ENCODE data around the gene PDZRN3. TPM values are rescaled to one million over a fixed set of nuclear protein-coding genes. Genes with fewer than 3 reads are reported as not detected.

The PDZRN3 gene
- total and polyA plus RNA-seq, 4 donors, result 0.69 to 1.8 (median 0.92) TPM

DNA sequence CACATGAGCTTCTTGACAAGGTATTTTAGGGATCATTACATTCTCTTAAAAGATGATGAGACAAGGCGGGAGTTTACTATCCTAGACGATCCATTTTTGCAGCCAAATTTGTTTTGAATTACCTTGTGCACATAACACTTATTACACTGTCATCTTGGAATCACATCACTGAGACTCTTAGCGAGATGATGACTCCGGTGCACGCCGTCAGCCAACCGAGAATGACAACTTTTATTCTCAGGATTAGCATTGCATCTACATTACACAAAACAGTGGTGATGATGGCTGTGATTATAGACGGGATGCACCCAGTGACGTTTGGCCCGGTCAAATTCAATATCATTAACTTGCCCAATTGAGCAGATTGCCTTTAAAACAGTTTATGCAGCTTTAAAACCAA lies 216.1 kb downstream of the PDZRN3 start:
- H3K4me1 ChIP-seq (ENCODE audit: control insufficient read depth in 4 of 4, insufficient read depth in 4 of 4, low read length in 3 of 4), result no peaks in the 10 kb centered on the region
- TF ChIP-seq NR2F2 (IDR thresholded peaks at IDR 0.05) (no peak), HNF4G (IDR thresholded peaks at IDR 0.05) (no peak), JUND (IDR thresholded peaks at IDR 0.05) (no peak), RAD21 (IDR thresholded peaks at IDR 0.05) (no peak)
- TF ChIP-seq, protein P1, sequence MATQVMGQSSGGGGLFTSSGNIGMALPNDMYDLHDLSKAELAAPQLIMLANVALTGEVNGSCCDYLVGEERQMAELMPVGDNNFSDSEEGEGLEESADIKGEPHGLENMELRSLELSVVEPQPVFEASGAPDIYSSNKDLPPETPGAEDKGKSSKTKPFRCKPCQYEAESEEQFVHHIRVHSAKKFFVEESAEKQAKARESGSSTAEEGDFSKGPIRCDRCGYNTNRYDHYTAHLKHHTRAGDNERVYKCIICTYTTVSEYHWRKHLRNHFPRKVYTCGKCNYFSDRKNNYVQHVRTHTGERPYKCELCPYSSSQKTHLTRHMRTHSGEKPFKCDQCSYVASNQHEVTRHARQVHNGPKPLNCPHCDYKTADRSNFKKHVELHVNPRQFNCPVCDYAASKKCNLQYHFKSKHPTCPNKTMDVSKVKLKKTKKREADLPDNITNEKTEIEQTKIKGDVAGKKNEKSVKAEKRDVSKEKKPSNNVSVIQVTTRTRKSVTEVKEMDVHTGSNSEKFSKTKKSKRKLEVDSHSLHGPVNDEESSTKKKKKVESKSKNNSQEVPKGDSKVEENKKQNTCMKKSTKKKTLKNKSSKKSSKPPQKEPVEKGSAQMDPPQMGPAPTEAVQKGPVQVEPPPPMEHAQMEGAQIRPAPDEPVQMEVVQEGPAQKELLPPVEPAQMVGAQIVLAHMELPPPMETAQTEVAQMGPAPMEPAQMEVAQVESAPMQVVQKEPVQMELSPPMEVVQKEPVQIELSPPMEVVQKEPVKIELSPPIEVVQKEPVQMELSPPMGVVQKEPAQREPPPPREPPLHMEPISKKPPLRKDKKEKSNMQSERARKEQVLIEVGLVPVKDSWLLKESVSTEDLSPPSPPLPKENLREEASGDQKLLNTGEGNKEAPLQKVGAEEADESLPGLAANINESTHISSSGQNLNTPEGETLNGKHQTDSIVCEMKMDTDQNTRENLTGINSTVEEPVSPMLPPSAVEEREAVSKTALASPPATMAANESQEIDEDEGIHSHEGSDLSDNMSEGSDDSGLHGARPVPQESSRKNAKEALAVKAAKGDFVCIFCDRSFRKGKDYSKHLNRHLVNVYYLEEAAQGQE (IDR thresholded peaks at IDR 0.05), result no peak
- TF ChIP-seq, protein P2, sequence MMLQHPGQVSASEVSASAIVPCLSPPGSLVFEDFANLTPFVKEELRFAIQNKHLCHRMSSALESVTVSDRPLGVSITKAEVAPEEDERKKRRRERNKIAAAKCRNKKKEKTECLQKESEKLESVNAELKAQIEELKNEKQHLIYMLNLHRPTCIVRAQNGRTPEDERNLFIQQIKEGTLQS (IDR thresholded peaks at IDR 0.05), result no peak
- no peak for DNase-seq (ENCODE audit: low spot score)
- 92% methylated on average over 10 of the region's 10 CpGs for WGBS
- H3K4me3 ChIP-seq (ENCODE audit: low read depth in 1 of 3, low read length in 3 of 3), result no peak overlapping the region
- no peak overlapping the region for H3K27ac ChIP-seq (ENCODE audit: low read depth in 1 of 2, low read length in 2 of 2)
- H3K36me3 ChIP-seq (ENCODE audit: control insufficient read depth in 4 of 4, insufficient read depth in 3 of 4, low read depth in 1 of 4, low read length in 3 of 4), result no peaks in the 10 kb centered on the region
- H3K9me3 ChIP-seq (ENCODE audit: control insufficient read depth in 4 of 4, low read length in 3 of 4), result no peaks in the 10 kb centered on the region
- no peak overlapping the region for H3K9ac ChIP-seq (ENCODE audit: low read depth in 1 of 2, low read length in 2 of 2)
- no peaks in the 10 kb centered on the region for H3K27me3 ChIP-seq (ENCODE audit: control insufficient read depth in 4 of 4, insufficient read depth in 4 of 4, low read length in 3 of 4)

DNA sequence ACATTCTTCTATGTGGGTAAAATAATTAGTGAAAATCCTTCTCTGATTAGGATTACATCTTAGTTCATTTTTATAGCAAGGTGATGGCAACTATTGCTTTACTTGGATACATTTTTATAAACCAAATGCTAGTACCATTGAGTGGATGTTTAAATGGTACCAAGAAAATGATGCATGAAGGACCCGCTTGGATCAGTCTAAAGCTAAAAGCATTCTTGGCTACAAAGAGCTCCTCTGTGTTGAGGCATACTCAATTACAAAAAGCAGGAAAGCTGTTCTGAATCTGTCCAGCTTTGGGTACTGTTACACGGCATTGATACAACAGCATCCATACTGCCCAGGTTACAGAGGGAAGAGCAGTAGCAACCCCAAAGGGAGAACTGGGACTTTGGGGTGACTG lies 217.2 kb downstream of the PDZRN3 start:
- TF ChIP-seq RXRA (IDR thresholded peaks at IDR 0.05) (no peak), SP1 (IDR thresholded peaks at IDR 0.05) (no peak), NR2F2 (IDR thresholded peaks at IDR 0.05) (no peak), RAD21 (IDR thresholded peaks at IDR 0.05) (no peak), EGR1 (IDR thresholded peaks at IDR 0.05; ENCODE audit: low read depth in 2 of 2) (no peak), HNF4G (IDR thresholded peaks at IDR 0.05) (no peak), TAF1 (conservative IDR thresholded peaks at IDR 0.05) (no peak), HNF4A (conservative IDR thresholded peaks at IDR 0.05) (no peak), JUND (IDR thresholded peaks at IDR 0.05) (no peak), YY1 (IDR thresholded peaks at IDR 0.05) (no peak), GABPA (IDR thresholded peaks at IDR 0.05 in 1 of 2, conservative IDR thresholded peaks at IDR 0.05 in 1 of 2) (no peak), FOXA2 (IDR thresholded peaks at IDR 0.05) (no peak), FOXA1 (IDR thresholded peaks at IDR 0.05) (no peak)
- TF ChIP-seq, protein P2 (IDR thresholded peaks at IDR 0.05), result no peak
- TF ChIP-seq, protein P3, sequence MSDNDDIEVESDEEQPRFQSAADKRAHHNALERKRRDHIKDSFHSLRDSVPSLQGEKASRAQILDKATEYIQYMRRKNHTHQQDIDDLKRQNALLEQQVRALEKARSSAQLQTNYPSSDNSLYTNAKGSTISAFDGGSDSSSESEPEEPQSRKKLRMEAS (IDR thresholded peaks at IDR 0.05), result no peak
- TF ChIP-seq, protein P4, sequence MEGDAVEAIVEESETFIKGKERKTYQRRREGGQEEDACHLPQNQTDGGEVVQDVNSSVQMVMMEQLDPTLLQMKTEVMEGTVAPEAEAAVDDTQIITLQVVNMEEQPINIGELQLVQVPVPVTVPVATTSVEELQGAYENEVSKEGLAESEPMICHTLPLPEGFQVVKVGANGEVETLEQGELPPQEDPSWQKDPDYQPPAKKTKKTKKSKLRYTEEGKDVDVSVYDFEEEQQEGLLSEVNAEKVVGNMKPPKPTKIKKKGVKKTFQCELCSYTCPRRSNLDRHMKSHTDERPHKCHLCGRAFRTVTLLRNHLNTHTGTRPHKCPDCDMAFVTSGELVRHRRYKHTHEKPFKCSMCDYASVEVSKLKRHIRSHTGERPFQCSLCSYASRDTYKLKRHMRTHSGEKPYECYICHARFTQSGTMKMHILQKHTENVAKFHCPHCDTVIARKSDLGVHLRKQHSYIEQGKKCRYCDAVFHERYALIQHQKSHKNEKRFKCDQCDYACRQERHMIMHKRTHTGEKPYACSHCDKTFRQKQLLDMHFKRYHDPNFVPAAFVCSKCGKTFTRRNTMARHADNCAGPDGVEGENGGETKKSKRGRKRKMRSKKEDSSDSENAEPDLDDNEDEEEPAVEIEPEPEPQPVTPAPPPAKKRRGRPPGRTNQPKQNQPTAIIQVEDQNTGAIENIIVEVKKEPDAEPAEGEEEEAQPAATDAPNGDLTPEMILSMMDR (IDR thresholded peaks at IDR 0.05; ENCODE audit: low read depth, low read length, missing input control), result no peak
- TF ChIP-seq, protein P5, sequence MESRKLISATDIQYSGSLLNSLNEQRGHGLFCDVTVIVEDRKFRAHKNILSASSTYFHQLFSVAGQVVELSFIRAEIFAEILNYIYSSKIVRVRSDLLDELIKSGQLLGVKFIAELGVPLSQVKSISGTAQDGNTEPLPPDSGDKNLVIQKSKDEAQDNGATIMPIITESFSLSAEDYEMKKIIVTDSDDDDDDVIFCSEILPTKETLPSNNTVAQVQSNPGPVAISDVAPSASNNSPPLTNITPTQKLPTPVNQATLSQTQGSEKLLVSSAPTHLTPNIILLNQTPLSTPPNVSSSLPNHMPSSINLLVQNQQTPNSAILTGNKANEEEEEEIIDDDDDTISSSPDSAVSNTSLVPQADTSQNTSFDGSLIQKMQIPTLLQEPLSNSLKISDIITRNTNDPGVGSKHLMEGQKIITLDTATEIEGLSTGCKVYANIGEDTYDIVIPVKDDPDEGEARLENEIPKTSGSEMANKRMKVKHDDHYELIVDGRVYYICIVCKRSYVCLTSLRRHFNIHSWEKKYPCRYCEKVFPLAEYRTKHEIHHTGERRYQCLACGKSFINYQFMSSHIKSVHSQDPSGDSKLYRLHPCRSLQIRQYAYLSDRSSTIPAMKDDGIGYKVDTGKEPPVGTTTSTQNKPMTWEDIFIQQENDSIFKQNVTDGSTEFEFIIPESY (IDR thresholded peaks at IDR 0.05), result no peak
- TF ChIP-seq, protein P1 (IDR thresholded peaks at IDR 0.05), result no peak
- DNase-seq (ENCODE audit: low spot score), result no peak
- Histone ChIP-seq H3K9me3 (ENCODE audit: control insufficient read depth in 4 of 4, low read length in 3 of 4) (no peaks in the 10 kb centered on the region), H3K27me3 (ENCODE audit: control insufficient read depth in 4 of 4, insufficient read depth in 4 of 4, low read length in 3 of 4) (peaks cover 0 to under 1% (median 0%) of the 10 kb centered on the region in 4 donors), H3K27ac (ENCODE audit: low read depth in 1 of 2, low read length in 2 of 2) (no peak overlapping the region), H3K36me3 (ENCODE audit: control insufficient read depth in 4 of 4, insufficient read depth in 3 of 4, low read depth in 1 of 4, low read length in 3 of 4) (no peaks in the 10 kb centered on the region), H3K4me3 (ENCODE audit: low read depth in 1 of 3, low read length in 3 of 3) (no peak overlapping the region), H3K4me1 (ENCODE audit: control insufficient read depth in 4 of 4, insufficient read depth in 4 of 4, low read length in 3 of 4) (no peaks in the 10 kb centered on the region), H3K9ac (ENCODE audit: low read depth in 1 of 2, low read length in 2 of 2) (no peak overlapping the region)
- WGBS, result 88% methylated on average over 2 of the region's 2 CpGs
